SH-SY5Y (cell line): ENCODE data around the gene PRDM13.

Experiments
- GATA2 ChIP-seq: IDR thresholded peaks from 2 replicates; pipeline ENCODE4 v1.6.1; 2011; ENCODE audit warnings: mild to moderate bottlenecking, low read depth, low read length
- GATA3 ChIP-seq: IDR thresholded peaks from 2 replicates; pipeline ENCODE4 v1.6.1; 2011; ENCODE audit warnings: low read depth, mild to moderate bottlenecking, low read length, moderate library complexity

DNA sequence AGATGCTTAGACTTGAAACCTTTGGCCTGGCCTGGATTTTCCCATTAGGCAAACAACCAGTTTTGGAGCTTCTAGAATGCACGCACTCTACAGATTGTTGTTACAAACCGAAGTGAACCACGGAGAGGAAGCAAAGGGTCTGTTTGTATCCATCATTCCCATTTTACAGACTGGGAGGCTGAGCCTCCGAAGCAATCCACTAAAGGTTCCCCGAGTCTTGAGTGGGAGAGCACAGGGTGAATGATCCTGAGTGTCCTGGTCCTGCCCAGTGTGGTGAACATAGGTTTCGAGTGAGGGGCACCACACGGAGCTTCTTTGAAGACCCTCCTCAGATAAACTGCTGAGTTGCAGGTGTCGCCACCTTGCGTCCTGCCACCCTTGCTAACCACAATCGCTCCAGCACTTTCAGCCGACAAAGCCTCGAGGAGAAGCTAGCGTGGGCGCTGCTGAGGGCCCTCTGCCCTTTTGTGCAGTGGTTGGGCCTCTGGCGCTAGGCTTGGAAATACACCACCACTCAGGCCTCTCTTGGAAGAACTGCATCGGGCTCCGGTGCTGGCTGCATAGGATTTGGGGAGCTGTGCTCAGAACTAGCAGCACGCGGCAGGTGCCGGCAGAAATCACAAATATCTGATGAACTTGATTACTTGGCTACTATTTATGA lies 1.4 kb upstream of the PRDM13 start:
- TF ChIP-seq GATA3 (no peak), GATA2 (no peak)
